ENCODE results near the gene MEGF11. TPM values are rescaled to one million over a fixed set of nuclear protein-coding genes. Genes with fewer than 3 reads are reported as not detected.

MEGF11 gene
- polyA plus RNA-seq, 1 experiment = 0.04 TPM

GRCh38 chr15:65968511-65968910 lies 285.0 kb downstream of the MEGF11 start:
- H3K27me3 ChIP-seq (ENCODE audit: control insufficient read depth, insufficient read depth, low read length) = peaks cover 20% of the 10 kb centered on the region
- H3K4me3 ChIP-seq (ENCODE audit: low read depth, low read length) = no peak overlapping the region
- no peak for TF ChIP-seq CTCF (IDR thresholded peaks at IDR 0.05; ENCODE audit: insufficient read depth, low read depth, low read length)
- CTCF ChIA-PET = interaction anchor here (1.5 kb wide), 1 partner anchor 12 kb away, joined by 6 read pairs; no protein-coding TSS in a partner anchor
- no peak for DNase-seq (ENCODE audit: low read depth)
- POLR2A ChIA-PET = no interaction called here
- H3K36me3 ChIP-seq (ENCODE audit: control insufficient read depth, insufficient read depth, low read length) = no peaks in the 10 kb centered on the region

- Histone ChIP-seq H3K36me3 (ENCODE audit: control insufficient read depth, insufficient read depth, low read length) (no peaks in the 10 kb centered on the region), H3K4me3 (ENCODE audit: low read depth, low read length) (no peak overlapping the region), H3K27me3 (ENCODE audit: control insufficient read depth, insufficient read depth, low read length) (peaks cover 24% of the 10 kb centered on the region)
- ChIA-PET CTCF (no interaction called here), POLR2A (no interaction called here)
- TF ChIP-seq CTCF (IDR thresholded peaks at IDR 0.05; ENCODE audit: insufficient read depth, low read depth, low read length) = no peak
- DNase-seq (ENCODE audit: low read depth) = no peak
Observed at GRCh38 chr15:65964792-65965433, 288.6 kb downstream of the MEGF11 start.

- Histone ChIP-seq H3K4me3 (ENCODE audit: low read depth, low read length) (no peak overlapping the region), H3K27me3 (ENCODE audit: control insufficient read depth, insufficient read depth, low read length) (peaks cover 20% of the 10 kb centered on the region), H3K36me3 (ENCODE audit: control insufficient read depth, insufficient read depth, low read length) (no peaks in the 10 kb centered on the region)
- no peak for TF ChIP-seq CTCF (IDR thresholded peaks at IDR 0.05; ENCODE audit: insufficient read depth, low read depth, low read length)
- ChIA-PET POLR2A (no interaction called here), CTCF (no interaction called here)
- DNase-seq (ENCODE audit: low read depth) = no peak
Observed at GRCh38 chr15:65963911-65964482, 289.6 kb downstream of the MEGF11 start.

GRCh38 chr15:65963358-65963757 lies 290.2 kb downstream of the MEGF11 start:
- Histone ChIP-seq H3K4me3 (ENCODE audit: low read depth, low read length) (no peak overlapping the region), H3K36me3 (ENCODE audit: control insufficient read depth, insufficient read depth, low read length) (no peaks in the 10 kb centered on the region), H3K27me3 (ENCODE audit: control insufficient read depth, insufficient read depth, low read length) (peaks cover 19% of the 10 kb centered on the region)
- no peak for TF ChIP-seq CTCF (IDR thresholded peaks at IDR 0.05; ENCODE audit: insufficient read depth, low read depth, low read length)
- CTCF ChIA-PET = interaction anchor here (1.6 kb wide), 1 partner anchor 13 kb away, joined by 3 read pairs; no protein-coding TSS in a partner anchor
- POLR2A ChIA-PET = no interaction called here
- no peak for DNase-seq (ENCODE audit: low read depth)

GRCh38 chr15:65962187-65962586 lies 291.4 kb downstream of the MEGF11 start:
- Histone ChIP-seq H3K36me3 (ENCODE audit: control insufficient read depth, insufficient read depth, low read length) (no peaks in the 10 kb centered on the region), H3K27me3 (ENCODE audit: control insufficient read depth, insufficient read depth, low read length) (peaks cover 16% of the 10 kb centered on the region), H3K4me3 (ENCODE audit: low read depth, low read length) (no peak overlapping the region)
- no peak for TF ChIP-seq CTCF (IDR thresholded peaks at IDR 0.05; ENCODE audit: insufficient read depth, low read depth, low read length)
- DNase-seq (ENCODE audit: low read depth) = no peak
- POLR2A ChIA-PET = no interaction called here
- CTCF ChIA-PET = interaction anchor here (1.6 kb wide), 1 partner anchor 11 kb away, joined by 3 read pairs; no protein-coding TSS in a partner anchor
